SKM-1 (cell line): ENCODE results near the gene TP53I11.

Experiments
- DNase-seq: peaks from one replicate; lab custom pipeline; 2025; ENCODE audit not compliant: unreplicated experiment; lab: John Stamatoyannopoulos, UW

TP53I11 gene

GRCh38 chr11:44979543-44980399 lies 29.1 kb upstream of the TP53I11 start:
- DNase-seq, result no peak

GRCh38 chr11:44978961-44979331 lies 28.3 kb upstream of the TP53I11 start:
- DNase-seq, result no peak

GRCh38 chr11:44978274-44978960 lies 27.7 kb upstream of the TP53I11 start:
- no peak for DNase-seq

- DNase-seq, result no peak
Measured at GRCh38 chr11:44977493-44977984, 26.9 kb upstream of the TP53I11 start.

- DNase-seq, result no peak
Measured at GRCh38 chr11:44976576-44976975, 25.9 kb upstream of the TP53I11 start.

- no peak for DNase-seq
Measured at GRCh38 chr11:44974402-44975000, 23.8 kb upstream of the TP53I11 start.

GRCh38 chr11:44973632-44974401 lies 23.1 kb upstream of the TP53I11 start:
- no peak for DNase-seq

GRCh38 chr11:44972746-44973435 lies 22.2 kb upstream of the TP53I11 start:
- DNase-seq, result no peak

- DNase-seq, result no peak
Measured at GRCh38 chr11:44971185-44971584, 20.5 kb upstream of the TP53I11 start.

- DNase-seq, result peak; percentile 94
Measured at GRCh38 chr11:44970293-44970692, 19.6 kb upstream of the TP53I11 start.

- no peak for DNase-seq
Measured at GRCh38 chr11:44969651-44970252, 19.1 kb upstream of the TP53I11 start.

- DNase-seq, result no peak
Measured at GRCh38 chr11:44968510-44968909, 17.8 kb upstream of the TP53I11 start.

- DNase-seq, result no peak
Measured at GRCh38 chr11:44967930-44968496, 17.3 kb upstream of the TP53I11 start.

- no peak for DNase-seq
Measured at GRCh38 chr11:44966694-44967093, 16.0 kb upstream of the TP53I11 start.

GRCh38 chr11:44964526-44965209 lies 14.0 kb upstream of the TP53I11 start:
- no peak for DNase-seq

- no peak for DNase-seq
Measured at GRCh38 chr11:44963948-44964347, 13.3 kb upstream of the TP53I11 start.

- no peak for DNase-seq
Measured at GRCh38 chr11:44963136-44963535, 12.5 kb upstream of the TP53I11 start.

GRCh38 chr11:44962464-44962863 lies 11.8 kb upstream of the TP53I11 start:
- no peak for DNase-seq

GRCh38 chr11:44960200-44960845 lies 9.6 kb upstream of the TP53I11 start:
- no peak for DNase-seq
